ENCODE results near the gene GRP. TPM values are rescaled to one million over a fixed set of nuclear protein-coding genes. Genes with fewer than 3 reads are reported as not detected.

GRP gene
- total RNA-seq, 1 experiment from 2014 or later = not detected

- H3K4me2 ChIP-seq (ENCODE audit: insufficient read depth, insufficient read length, low read length) = peak overlapping the region; percentile 48
- H3K4ac ChIP-seq (ENCODE audit: low read depth, low read length) = no peak overlapping the region
- no peak overlapping the region for H2AFZ ChIP-seq (ENCODE audit: low read length)
- no peak overlapping the region for H4K8ac ChIP-seq (replicated peaks; ENCODE audit: insufficient read length, low read depth, low read length)
- no peak overlapping the region for H3T11ph ChIP-seq (ENCODE audit: low read length)
- no peak overlapping the region for H2AK5ac ChIP-seq (ENCODE audit: insufficient read length, low read length)
- no peaks in the 10 kb centered on the region for H3K36me3 Mint-ChIP-seq (ENCODE audit: insufficient read depth in 1 of 3, low read depth in 3 of 3)
- TF ChIP-seq, protein P1, sequence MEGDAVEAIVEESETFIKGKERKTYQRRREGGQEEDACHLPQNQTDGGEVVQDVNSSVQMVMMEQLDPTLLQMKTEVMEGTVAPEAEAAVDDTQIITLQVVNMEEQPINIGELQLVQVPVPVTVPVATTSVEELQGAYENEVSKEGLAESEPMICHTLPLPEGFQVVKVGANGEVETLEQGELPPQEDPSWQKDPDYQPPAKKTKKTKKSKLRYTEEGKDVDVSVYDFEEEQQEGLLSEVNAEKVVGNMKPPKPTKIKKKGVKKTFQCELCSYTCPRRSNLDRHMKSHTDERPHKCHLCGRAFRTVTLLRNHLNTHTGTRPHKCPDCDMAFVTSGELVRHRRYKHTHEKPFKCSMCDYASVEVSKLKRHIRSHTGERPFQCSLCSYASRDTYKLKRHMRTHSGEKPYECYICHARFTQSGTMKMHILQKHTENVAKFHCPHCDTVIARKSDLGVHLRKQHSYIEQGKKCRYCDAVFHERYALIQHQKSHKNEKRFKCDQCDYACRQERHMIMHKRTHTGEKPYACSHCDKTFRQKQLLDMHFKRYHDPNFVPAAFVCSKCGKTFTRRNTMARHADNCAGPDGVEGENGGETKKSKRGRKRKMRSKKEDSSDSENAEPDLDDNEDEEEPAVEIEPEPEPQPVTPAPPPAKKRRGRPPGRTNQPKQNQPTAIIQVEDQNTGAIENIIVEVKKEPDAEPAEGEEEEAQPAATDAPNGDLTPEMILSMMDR (conservative IDR thresholded peaks at IDR 0.05) = no peak
- no peaks in the 10 kb centered on the region for H3K4me1 ChIP-seq (ENCODE audit: insufficient read depth, low read length)
- H4K5ac ChIP-seq (ENCODE audit: insufficient read length, low read depth, low read length) = no peak overlapping the region
- H3K23me2 ChIP-seq (ENCODE audit: insufficient read length, low read depth, low read length, poor library complexity, severe bottlenecking) = peaks cover 13% of the 10 kb centered on the region
- H4K91ac ChIP-seq (ENCODE audit: insufficient read length, low read depth, low read length) = no peak overlapping the region
- H3K9me3 ChIP-seq (ENCODE audit: control insufficient read depth, low read depth, low read length) = no peaks in the 10 kb centered on the region
- H3K27me3 Mint-ChIP-seq (ENCODE audit: low read depth) = peaks cover 97% of the 10 kb centered on the region
- H3K4me3 Mint-ChIP-seq = peak overlapping the region; percentile 63 to 92
- peaks cover 66% of the 10 kb centered on the region for H3K27me3 ChIP-seq (ENCODE audit: insufficient read depth, low read length)
- H2BK12ac ChIP-seq (ENCODE audit: insufficient read length, low read depth, low read length) = no peak overlapping the region
- no peaks in the 10 kb centered on the region for H3K79me2 ChIP-seq (ENCODE audit: insufficient read depth, low read length)
- H3K27ac Mint-ChIP-seq = no peak overlapping the region
- no peak overlapping the region for H2BK5ac ChIP-seq (ENCODE audit: insufficient read length, low read length)
- H3K27ac ChIP-seq (ENCODE audit: insufficient read length, low read depth, low read length) = no peak overlapping the region
- no peak overlapping the region for H2BK15ac ChIP-seq (ENCODE audit: low read depth, low read length)
- peaks cover 29 to 36% of the 10 kb centered on the region in 2 experiments for H3K4me1 Mint-ChIP-seq
- no peaks in the 10 kb centered on the region for H4K20me1 ChIP-seq (ENCODE audit: control insufficient read depth, insufficient read depth, insufficient read length)
- peaks cover 0 to 5% of the 10 kb centered on the region in 2 experiments; a peak in 1 of 5 replicates for H3K9me3 Mint-ChIP-seq
- H3K9ac ChIP-seq (ENCODE audit: extremely low read depth, insufficient read length, low read length) = no peak overlapping the region
- H3K56ac ChIP-seq (ENCODE audit: insufficient read length, low read depth, low read length) = no peak overlapping the region
- no peak overlapping the region for H3K18ac ChIP-seq (ENCODE audit: insufficient read length, low read depth, low read length)
- H2BK20ac ChIP-seq (ENCODE audit: low read depth, low read length, poor library complexity, severe bottlenecking) = no peak overlapping the region
- no peak overlapping the region for H3K14ac ChIP-seq (ENCODE audit: insufficient read depth, low read length)
- H3K23ac ChIP-seq (ENCODE audit: insufficient read length, low read depth, low read length) = no peak overlapping the region
- no peak overlapping the region for H2BK120ac ChIP-seq (ENCODE audit: low read depth, low read length, poor library complexity, severe bottlenecking)
- H3K79me1 ChIP-seq (ENCODE audit: insufficient read depth, low read depth, low read length, poor library complexity, severe bottlenecking) = no peaks in the 10 kb centered on the region
- WGBS (ENCODE audit: extremely low coverage, insufficient read length, low lambda C conversion rate) = no CpG with 5 or more reads among the region's 48 CpGs
- peak; percentile 60 for DNase-seq
These were observed 54.0 kb downstream of the GRP start for GRCh38 chr18:59273759-59274532.

All from H9 (cell line).